IPS-11a (cell line): Measurements from ENCODE around the gene GOLGA2.

Experiments
- H3K4me3 ChIP-seq: one replicate; pipeline ENCODE4 v1.5.1; 2013; ENCODE audit warnings: low read depth, low read length, control low read depth

Gene GOLGA2

GRCh38 chr9:128260340-128260739 lies 15.5 kb downstream of the GOLGA2 start:
- H3K4me3 ChIP-seq = no peak overlapping the region

- no peak overlapping the region for H3K4me3 ChIP-seq
Measured at GRCh38 chr9:128259156-128259555, 16.7 kb downstream of the GOLGA2 start.

GRCh38 chr9:128258326-128258725 lies 17.5 kb downstream of the GOLGA2 start:
- H3K4me3 ChIP-seq = no peak overlapping the region

GRCh38 chr9:128257907-128258306 lies 17.9 kb downstream of the GOLGA2 start:
- no peak overlapping the region for H3K4me3 ChIP-seq

GRCh38 chr9:128257086-128257825 lies 18.6 kb downstream of the GOLGA2 start:
- no peak overlapping the region for H3K4me3 ChIP-seq

- H3K4me3 ChIP-seq = no peak overlapping the region
Measured at GRCh38 chr9:128254855-128255759, 20.7 kb downstream of the GOLGA2 start.

- H3K4me3 ChIP-seq = no peak overlapping the region
Measured at GRCh38 chr9:128254362-128254761, 21.4 kb downstream of the GOLGA2 start.

GRCh38 chr9:128253991-128254346 lies 21.8 kb downstream of the GOLGA2 start:
- no peak overlapping the region for H3K4me3 ChIP-seq

GRCh38 chr9:128253140-128253990 lies 22.4 kb downstream of the GOLGA2 start:
- no peak overlapping the region for H3K4me3 ChIP-seq

GRCh38 chr9:128252317-128253139 lies 23.3 kb downstream of the GOLGA2 start:
- no peak overlapping the region for H3K4me3 ChIP-seq

GRCh38 chr9:128251732-128252100 lies 24.1 kb downstream of the GOLGA2 start:
- H3K4me3 ChIP-seq = no peak overlapping the region

- H3K4me3 ChIP-seq = peak overlapping the region; percentile 61
Measured at GRCh38 chr9:128250839-128251731, 24.7 kb downstream of the GOLGA2 start.

GRCh38 chr9:128249908-128250838 lies 25.6 kb downstream of the GOLGA2 start:
- peak overlapping the region; percentile 61 for H3K4me3 ChIP-seq

GRCh38 chr9:128249558-128249907 lies 26.3 kb downstream of the GOLGA2 start:
- peak overlapping the region; percentile 60 for H3K4me3 ChIP-seq

GRCh38 chr9:128247226-128247803 lies 28.5 kb downstream of the GOLGA2 start:
- H3K4me3 ChIP-seq = no peak overlapping the region

GRCh38 chr9:128246471-128246870 lies 29.3 kb downstream of the GOLGA2 start:
- H3K4me3 ChIP-seq = no peak overlapping the region

GRCh38 chr9:128245421-128246151 lies 30.2 kb downstream of the GOLGA2 start:
- no peak overlapping the region for H3K4me3 ChIP-seq
